Measurements from ENCODE around the gene RNF128. TPM values are rescaled to one million over a fixed set of nuclear protein-coding genes. Genes with fewer than 3 reads are reported as not detected.

The RNF128 gene
- total RNA-seq, 1 donor from 2014 or later, result 0.58 TPM

GRCh38 chrX:106730401-106730800, 3.9 kb downstream of the RNF128 start:
- Mint-ChIP-seq H3K9me3 (peaks cover 12% of the 10 kb centered on the region), H3K36me3 (no peaks in the 10 kb centered on the region), H3K27me3 (ENCODE audit: low read depth) (peaks cover 55% of the 10 kb centered on the region), H3K4me1 (peaks cover 9% of the 10 kb centered on the region), H3K4me3 (no peak overlapping the region), H3K27ac (no peak overlapping the region)
- DNase-seq (ENCODE audit: low spot score in 2 of 2, unreplicated experiment in 2 of 2), result no peak
- no peak for TF ChIP-seq CTCF (IDR thresholded peaks at IDR 0.05; ENCODE audit: unreplicated experiment)

GRCh38 chrX:106731590-106731989, 5.1 kb downstream of the RNF128 start:
- no peak for DNase-seq (ENCODE audit: low spot score in 2 of 2, unreplicated experiment in 2 of 2)
- Mint-ChIP-seq H3K9me3 (peaks cover 11% of the 10 kb centered on the region), H3K36me3 (no peaks in the 10 kb centered on the region), H3K4me3 (no peak overlapping the region), H3K27me3 (ENCODE audit: low read depth) (peaks cover 47% of the 10 kb centered on the region), H3K4me1 (no peaks in the 10 kb centered on the region), H3K27ac (no peak overlapping the region)
- no peak for TF ChIP-seq CTCF (IDR thresholded peaks at IDR 0.05; ENCODE audit: unreplicated experiment)

GRCh38 chrX:106734827-106735226, 8.3 kb downstream of the RNF128 start:
- H3K36me3 Mint-ChIP-seq, result no peaks in the 10 kb centered on the region
- TF ChIP-seq CTCF (IDR thresholded peaks at IDR 0.05; ENCODE audit: unreplicated experiment), result no peak
- no peak for DNase-seq (ENCODE audit: low spot score in 2 of 2, unreplicated experiment in 2 of 2)
- peaks cover 18% of the 10 kb centered on the region for H3K9me3 Mint-ChIP-seq
- H3K27ac Mint-ChIP-seq, result no peak overlapping the region
- no peak overlapping the region for H3K4me3 Mint-ChIP-seq
- H3K27me3 Mint-ChIP-seq (ENCODE audit: low read depth), result peaks cover 19% of the 10 kb centered on the region
- no peaks in the 10 kb centered on the region for H3K4me1 Mint-ChIP-seq

GRCh38 chrX:106740193-106740780, 13.8 kb downstream of the RNF128 start:
- no peak for DNase-seq (ENCODE audit: low spot score in 2 of 2, unreplicated experiment in 2 of 2)
- H3K4me3 Mint-ChIP-seq, result no peak overlapping the region
- H3K9me3 Mint-ChIP-seq, result peaks cover 20% of the 10 kb centered on the region
- no peak for TF ChIP-seq CTCF (IDR thresholded peaks at IDR 0.05; ENCODE audit: unreplicated experiment)
- peaks cover 2% of the 10 kb centered on the region for H3K4me1 Mint-ChIP-seq
- no peak overlapping the region for H3K27ac Mint-ChIP-seq
- H3K27me3 Mint-ChIP-seq (ENCODE audit: low read depth), result peaks cover 4% of the 10 kb centered on the region
- H3K36me3 Mint-ChIP-seq, result no peaks in the 10 kb centered on the region

GRCh38 chrX:106742193-106742592, 15.7 kb downstream of the RNF128 start:
- H3K36me3 Mint-ChIP-seq, result no peaks in the 10 kb centered on the region
- H3K9me3 Mint-ChIP-seq, result peaks cover 17% of the 10 kb centered on the region
- no peak overlapping the region for H3K27ac Mint-ChIP-seq
- no peak for TF ChIP-seq CTCF (IDR thresholded peaks at IDR 0.05; ENCODE audit: unreplicated experiment)
- peaks cover 2% of the 10 kb centered on the region for H3K4me1 Mint-ChIP-seq
- no peak overlapping the region for H3K4me3 Mint-ChIP-seq
- peaks cover 2% of the 10 kb centered on the region for H3K27me3 Mint-ChIP-seq (ENCODE audit: low read depth)
- DNase-seq (ENCODE audit: low spot score in 2 of 2, unreplicated experiment in 2 of 2), result no peak

GRCh38 chrX:106742805-106743204, 16.3 kb downstream of the RNF128 start:
- peaks cover 2% of the 10 kb centered on the region for H3K27me3 Mint-ChIP-seq (ENCODE audit: low read depth)
- no peaks in the 10 kb centered on the region for H3K36me3 Mint-ChIP-seq
- no peak overlapping the region for H3K4me3 Mint-ChIP-seq
- DNase-seq (ENCODE audit: low spot score in 2 of 2, unreplicated experiment in 2 of 2), result no peak
- H3K9me3 Mint-ChIP-seq, result peaks cover 12% of the 10 kb centered on the region
- no peak for TF ChIP-seq CTCF (IDR thresholded peaks at IDR 0.05; ENCODE audit: unreplicated experiment)
- no peak overlapping the region for H3K27ac Mint-ChIP-seq
- H3K4me1 Mint-ChIP-seq, result peaks cover 2% of the 10 kb centered on the region
